AG10803 (cell line): ENCODE measurements around the gene KIF18B.

Experiments used
- DNase-seq: peaks from one replicate; pipeline ENCODE4 v3.0.0; 2010; ENCODE audit warnings: low read depth
- H3K4me3 ChIP-seq: 2 replicates; pipeline ENCODE4 v1.5.1; 2011; ENCODE audit warnings: mild to moderate bottlenecking, low read length, control low read depth
- TF ChIP-seq, protein P1 (sequence below): conservative IDR thresholded peaks from 2 replicates; pipeline ENCODE4 v1.5.1; 2011; ENCODE audit warnings: mild to moderate bottlenecking, low read length, control low read depth, inconsistent platforms

The KIF18B gene

DNA sequence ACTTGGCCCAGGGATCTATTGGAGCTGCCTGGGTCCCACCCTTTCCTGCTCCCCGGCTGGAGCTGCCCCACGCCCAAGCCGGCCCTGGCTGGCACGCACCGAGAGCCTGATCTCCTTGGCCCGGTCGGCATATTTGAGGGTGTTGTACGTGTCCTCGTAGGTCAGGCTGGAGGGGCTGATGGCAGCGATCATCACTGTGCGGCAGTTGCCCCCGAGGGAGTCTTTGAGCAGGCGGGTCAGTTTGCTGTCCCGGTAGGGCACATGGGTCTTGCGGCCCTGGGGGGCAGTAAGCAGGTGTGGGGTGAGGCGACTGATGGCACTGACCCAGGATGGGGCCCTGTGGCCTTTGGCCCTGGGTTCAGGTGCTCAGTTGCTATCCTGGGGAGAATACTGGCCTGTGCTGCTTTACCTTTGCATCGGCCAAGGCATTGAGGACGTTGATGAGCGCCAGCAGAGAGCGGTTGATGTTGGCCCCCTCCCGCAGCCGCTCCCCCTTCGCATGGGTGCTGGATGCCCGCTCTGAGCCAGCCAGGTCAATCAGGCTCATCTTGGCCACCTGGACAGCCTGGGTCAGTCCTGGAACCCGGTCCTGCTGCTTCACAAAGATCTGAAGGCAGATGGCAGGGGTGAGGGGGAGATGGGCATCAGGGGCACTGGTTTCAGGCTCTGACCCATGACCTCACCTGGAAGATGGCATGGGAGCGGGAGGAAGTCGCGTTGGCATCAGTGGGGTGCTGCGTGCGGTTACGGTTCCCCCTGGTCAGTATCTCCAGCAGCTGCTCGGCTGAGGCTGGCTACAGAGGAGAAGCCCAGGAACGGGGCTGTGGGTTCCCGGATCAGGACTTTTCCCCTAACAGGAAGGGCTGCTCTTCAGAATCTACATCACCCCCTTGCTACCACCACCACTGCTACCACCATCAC is 13.5 kb downstream of the KIF18B start:
- TF ChIP-seq, protein P1, sequence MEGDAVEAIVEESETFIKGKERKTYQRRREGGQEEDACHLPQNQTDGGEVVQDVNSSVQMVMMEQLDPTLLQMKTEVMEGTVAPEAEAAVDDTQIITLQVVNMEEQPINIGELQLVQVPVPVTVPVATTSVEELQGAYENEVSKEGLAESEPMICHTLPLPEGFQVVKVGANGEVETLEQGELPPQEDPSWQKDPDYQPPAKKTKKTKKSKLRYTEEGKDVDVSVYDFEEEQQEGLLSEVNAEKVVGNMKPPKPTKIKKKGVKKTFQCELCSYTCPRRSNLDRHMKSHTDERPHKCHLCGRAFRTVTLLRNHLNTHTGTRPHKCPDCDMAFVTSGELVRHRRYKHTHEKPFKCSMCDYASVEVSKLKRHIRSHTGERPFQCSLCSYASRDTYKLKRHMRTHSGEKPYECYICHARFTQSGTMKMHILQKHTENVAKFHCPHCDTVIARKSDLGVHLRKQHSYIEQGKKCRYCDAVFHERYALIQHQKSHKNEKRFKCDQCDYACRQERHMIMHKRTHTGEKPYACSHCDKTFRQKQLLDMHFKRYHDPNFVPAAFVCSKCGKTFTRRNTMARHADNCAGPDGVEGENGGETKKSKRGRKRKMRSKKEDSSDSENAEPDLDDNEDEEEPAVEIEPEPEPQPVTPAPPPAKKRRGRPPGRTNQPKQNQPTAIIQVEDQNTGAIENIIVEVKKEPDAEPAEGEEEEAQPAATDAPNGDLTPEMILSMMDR: no peak
- no peak for DNase-seq
- H3K4me3 ChIP-seq: no peak overlapping the region

DNA sequence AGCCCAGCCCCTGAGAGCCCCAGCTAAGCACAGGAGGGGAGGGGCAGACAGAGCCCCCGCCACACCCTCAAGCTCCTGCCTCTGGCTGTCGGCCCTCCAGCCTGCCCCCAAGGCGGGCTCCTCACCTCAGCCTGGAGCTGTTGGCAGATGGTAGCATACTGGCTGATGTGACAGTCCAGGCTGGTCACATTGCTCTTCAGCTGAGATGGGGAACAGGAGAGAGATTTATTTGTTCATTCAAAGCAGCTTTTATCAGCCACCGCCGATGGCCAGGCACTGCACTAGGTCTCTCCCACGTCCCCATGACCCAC is 14.8 kb downstream of the KIF18B start:
- H3K4me3 ChIP-seq: no peak overlapping the region
- DNase-seq: no peak
- TF ChIP-seq, protein P1: no peak

DNA sequence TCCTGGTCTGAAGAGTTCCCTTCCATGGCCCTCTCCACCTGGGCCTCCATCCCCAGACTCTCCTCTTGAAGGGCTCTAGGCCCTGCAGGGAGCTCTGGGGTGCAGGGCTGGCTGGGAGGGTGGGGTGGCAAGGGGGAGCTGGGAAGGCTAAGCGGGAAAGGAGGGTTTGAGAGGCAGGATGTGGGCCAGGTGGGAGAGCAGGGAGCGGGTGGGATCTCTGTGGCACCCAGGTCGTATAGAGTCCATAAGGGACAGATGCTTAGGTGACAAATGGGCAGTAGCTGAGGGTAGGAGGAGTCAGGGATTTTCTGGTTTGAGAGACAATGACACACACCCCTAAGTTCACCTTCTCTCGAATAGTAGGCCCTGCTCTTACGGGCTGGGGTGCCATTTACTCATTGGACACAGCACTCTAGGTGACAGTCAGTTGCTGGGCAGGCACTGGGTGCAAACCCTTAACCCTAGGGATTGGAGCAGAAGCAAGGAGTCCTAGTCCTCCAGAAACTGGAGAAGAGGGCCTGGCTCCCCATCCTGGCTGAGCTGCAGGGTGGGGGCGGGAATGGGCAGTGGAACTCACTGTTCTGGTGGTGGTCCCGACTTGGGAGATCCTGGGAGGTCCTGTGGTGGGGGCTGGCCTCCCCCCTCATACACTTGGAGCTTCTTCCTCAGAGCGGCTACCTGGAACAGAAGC is 15.3 kb downstream of the KIF18B start:
- no peak overlapping the region for H3K4me3 ChIP-seq
- TF ChIP-seq, protein P1: no peak

DNA sequence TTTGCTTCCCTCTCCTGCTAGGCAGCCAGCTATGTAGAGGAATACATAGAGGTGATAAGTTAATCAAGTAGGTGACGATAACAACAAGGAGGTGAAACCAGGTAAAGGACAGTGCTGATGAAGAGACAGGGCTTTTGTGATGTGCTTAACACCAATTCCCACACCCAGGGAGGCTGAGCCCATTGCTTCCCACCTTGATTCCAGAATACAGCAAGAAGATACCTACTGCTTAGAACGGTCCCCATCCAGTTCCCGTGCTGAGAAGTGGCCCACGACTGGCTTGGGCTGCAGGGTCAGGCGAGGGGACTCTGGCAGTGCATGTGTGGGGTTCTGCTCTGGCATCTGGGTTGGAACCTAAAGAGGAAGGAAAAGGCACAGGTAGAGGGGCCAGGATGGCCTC is 16.2 kb downstream of the KIF18B start:
- TF ChIP-seq, protein P1: no peak
- H3K4me3 ChIP-seq: no peak overlapping the region
- DNase-seq: no peak

More for the DNA sequence above, 15.3 kb downstream of the KIF18B start:
- no peak for DNase-seq

DNA sequence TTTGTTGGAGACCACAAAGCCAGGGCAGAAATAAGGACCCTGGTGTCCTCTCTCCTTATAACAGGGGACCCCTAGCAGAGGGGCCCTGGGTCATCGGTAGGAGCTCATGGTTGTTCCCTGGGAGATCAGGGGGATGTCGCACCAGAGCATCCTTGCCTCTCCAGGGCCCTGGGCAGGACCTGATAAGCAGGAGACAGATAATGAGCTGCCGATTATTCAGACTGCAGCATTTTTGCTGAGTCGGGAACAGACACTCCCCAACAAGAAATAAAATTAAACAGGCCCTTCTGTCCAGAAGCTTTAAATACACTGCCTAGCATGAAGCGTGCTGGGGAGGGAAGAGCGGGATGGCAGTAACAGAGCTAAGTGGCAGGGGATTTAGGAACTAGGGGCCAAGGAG is 16.9 kb downstream of the KIF18B start:
- no peak for DNase-seq
- TF ChIP-seq, protein P1: no peak

DNA sequence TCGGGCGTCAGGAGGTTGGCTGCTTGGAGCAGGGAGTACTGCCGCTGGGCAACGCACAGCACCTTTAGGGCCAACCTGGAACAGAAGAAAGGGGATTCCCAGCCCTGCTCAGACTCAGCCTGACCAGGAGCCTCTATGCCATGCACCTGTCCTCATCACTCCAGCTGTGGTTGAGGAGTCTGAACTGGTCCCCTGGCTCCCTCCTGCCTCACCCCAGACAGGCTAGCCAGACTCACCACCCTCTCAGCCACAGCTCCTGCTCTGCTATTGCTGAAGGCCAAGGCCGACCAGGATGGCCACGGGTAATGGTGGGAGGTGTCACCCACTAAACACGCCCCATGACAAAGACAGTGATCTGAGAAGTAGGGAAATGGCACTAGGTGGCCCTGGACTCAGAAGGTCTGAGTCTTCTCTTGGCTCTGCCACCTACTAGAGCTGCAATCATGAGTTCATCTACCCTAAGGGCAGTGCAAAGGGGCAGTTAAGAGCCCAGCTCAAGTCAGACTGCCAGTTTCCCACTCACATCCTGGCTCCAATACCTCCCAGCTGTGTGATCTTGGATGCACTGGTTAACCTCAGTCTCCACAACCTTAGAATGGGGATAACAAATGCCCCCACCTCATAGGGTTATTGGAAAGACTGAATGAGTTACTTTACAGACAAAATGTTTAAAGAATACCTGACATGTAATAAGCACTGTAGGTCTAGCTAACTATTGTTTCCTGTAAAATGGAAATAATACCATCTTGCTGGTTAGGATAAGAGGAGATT is 18.4 kb downstream of the KIF18B start:
- H3K4me3 ChIP-seq: no peak overlapping the region
- no peak for DNase-seq
- TF ChIP-seq, protein P1: no peak

More for the DNA sequence above, 16.9 kb downstream of the KIF18B start:
- no peak overlapping the region for H3K4me3 ChIP-seq
